GM18508 (cell line): ENCODE data around the gene LHX2.

ENCODE experiments used
- ATAC-seq: cut with Tn5 transposase; IDR thresholded peaks from one replicate; pipeline ENCODE4 v1.9.1; 2021; ENCODE audit warnings: moderate number of reproducible peaks; ENCODE audit not compliant: insufficient read depth, unreplicated experiment

LHX2 gene

GRCh38 chr9:123998970-123999621 lies 12.5 kb upstream of the LHX2 start:
- no peak for ATAC-seq

GRCh38 chr9:123999661-124000060 lies 11.9 kb upstream of the LHX2 start:
- ATAC-seq, result no peak

GRCh38 chr9:124000161-124000783 lies 11.3 kb upstream of the LHX2 start:
- ATAC-seq, result no peak

DNA sequence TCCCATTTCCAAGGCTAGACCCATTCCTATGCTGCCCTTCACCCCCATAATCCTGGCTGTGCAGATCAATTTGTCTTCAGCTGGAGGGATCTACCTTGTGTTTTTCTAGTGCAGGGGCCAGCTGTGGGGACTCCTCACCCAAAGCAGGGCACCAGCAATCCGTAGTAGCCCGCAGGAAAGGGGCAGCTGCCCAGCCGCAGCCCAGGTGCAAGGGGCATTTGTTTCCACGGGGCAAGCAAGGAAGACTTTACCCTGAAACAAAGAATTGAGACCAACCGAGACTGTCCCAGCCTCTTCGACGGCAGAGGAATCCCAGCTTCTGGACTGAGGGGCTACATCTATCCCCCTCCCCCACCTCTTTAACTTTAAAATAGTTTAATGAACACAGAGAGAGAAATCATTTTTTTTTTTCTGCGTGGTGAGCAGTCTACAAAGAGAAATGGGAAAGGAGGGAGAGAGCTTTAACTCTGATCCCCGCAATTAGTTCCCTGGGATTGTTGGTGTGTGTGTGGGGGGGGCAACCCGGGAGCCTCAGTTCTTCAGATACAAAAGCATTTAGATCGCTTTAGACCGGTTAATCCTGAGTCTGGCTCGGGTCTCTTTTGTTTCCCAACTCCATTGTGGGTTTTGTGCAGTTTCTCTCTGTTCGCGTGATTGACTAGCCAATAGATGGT lies 10.6 kb upstream of the LHX2 start:
- no peak for ATAC-seq

- no peak for ATAC-seq
These were observed 10.1 kb upstream of the LHX2 start for GRCh38 chr9:124001458-124001799.

GRCh38 chr9:124001866-124002525 lies 9.6 kb upstream of the LHX2 start:
- ATAC-seq, result no peak

- ATAC-seq, result no peak
These were observed 7.8 kb upstream of the LHX2 start for GRCh38 chr9:124003636-124004349.

DNA sequence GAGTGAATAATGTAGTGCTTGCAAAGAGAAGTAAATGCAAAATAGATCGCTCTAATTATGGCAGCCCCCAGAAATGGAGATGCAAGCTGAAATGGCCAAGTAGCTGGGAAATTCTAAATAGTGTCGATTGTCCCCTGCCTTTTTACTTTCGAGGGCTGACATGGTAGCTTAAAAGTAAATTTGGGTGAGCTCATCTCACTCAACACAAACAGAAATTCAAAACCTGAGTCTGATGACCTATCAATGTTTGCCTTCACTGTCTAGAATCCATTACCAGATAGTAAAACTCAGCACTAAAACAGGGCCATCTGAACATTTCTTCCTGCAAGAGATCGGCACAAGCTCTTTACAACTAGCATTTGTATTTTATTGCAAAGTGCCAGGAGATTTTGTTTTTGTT lies 7.0 kb upstream of the LHX2 start:
- ATAC-seq, result no peak

GRCh38 chr9:124005029-124005771 lies 6.4 kb upstream of the LHX2 start:
- ATAC-seq, result no peak

- no peak for ATAC-seq
These were observed 4.9 kb upstream of the LHX2 start for GRCh38 chr9:124006448-124007361.

GRCh38 chr9:124007565-124008302 lies 3.8 kb upstream of the LHX2 start:
- ATAC-seq, result no peak

GRCh38 chr9:124008303-124008693 lies 3.3 kb upstream of the LHX2 start:
- ATAC-seq, result no peak

- ATAC-seq, result no peak
These were observed 2.7 kb upstream of the LHX2 start for GRCh38 chr9:124008694-124009530.

DNA sequence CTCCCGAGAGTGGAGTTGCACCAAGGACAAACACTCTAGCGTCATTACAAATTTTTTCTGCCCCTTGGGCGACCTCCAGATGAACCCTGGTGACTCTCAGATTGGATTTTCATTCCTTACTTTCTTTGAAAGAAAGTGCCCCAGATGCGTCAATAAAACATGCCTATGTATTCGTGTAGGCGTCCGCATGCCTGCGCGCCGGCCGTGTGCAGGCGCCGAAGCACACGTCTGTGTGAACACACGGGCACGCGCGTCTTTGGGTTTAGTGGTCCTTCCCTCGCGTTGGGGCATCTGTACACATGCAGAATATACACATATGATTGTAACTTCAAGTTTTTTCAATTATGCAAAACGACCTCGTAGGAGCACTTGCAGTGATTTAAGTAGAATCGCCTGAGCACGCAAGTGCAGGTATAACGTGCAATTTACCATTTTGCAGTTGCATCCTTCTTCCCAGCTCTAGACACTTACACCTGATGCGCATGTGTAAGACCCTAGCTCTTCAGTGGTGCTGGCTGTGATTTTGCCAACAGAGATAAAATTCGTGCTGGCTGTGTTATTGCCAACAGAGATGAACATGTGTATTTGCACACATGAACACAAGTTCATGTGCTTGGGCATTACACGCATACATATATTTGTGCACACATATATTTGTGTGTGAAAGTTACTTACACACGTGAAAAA lies 1.9 kb upstream of the LHX2 start:
- ATAC-seq, result no peak

DNA sequence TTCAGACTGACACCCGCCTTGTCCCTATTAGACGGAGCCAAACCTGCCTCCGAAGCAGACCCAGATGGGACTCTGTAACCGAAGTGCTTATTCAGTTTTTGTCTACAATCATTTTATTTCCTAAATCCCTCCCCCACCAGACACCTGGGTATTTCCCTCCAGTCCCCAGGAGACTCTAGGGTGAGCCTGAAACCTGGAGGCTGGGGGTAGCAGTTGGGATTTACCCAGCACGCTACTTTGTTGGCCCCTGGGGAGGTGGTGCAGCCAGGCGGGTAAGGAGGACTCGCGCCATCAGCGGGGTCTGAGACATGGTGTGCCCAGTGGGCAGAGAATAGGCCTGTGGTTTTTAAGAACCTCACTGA lies 1.3 kb upstream of the LHX2 start:
- ATAC-seq, result no peak

DNA sequence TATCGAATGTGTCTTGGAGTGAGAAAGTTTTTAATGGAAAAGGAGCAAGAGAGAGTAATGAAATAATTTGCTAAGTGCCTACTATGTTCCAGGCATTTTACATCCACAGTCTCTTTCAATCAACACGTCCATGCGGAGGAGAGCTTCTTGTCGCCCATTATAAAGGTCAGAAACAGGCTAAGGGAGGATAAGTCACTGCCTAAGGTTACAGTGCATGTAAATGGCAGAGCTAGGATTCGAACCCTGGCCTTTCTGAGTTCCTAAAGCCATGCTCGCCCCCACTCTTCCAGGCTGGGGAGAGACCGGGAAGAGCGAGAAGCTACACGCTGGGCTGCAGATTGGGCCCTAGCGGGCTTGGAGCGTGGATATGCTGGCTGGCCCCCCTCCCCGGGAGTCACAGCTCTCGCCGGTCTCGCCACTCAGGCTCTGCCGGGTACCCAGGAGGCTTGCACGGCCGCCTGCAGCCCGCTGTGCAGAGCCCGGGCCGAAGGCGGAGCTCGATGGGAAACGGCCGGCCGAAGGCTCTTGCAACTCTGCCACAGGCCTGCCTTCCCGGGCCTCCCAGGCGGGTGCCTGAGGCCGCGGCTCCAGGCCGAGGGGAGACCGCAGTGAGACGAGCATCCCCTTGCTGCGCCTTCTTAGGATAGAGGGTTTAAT lies 775 bp upstream of the LHX2 start:
- no peak for ATAC-seq
